Measurements from ENCODE around the gene GCNT4. TPM values are rescaled to one million over a fixed set of nuclear protein-coding genes. Genes with fewer than 3 reads are reported as not detected.

Gene GCNT4
- total and polyA plus RNA-seq, 2 experiments from 2014 or later: 2.5 to 5.4 TPM

DNA sequence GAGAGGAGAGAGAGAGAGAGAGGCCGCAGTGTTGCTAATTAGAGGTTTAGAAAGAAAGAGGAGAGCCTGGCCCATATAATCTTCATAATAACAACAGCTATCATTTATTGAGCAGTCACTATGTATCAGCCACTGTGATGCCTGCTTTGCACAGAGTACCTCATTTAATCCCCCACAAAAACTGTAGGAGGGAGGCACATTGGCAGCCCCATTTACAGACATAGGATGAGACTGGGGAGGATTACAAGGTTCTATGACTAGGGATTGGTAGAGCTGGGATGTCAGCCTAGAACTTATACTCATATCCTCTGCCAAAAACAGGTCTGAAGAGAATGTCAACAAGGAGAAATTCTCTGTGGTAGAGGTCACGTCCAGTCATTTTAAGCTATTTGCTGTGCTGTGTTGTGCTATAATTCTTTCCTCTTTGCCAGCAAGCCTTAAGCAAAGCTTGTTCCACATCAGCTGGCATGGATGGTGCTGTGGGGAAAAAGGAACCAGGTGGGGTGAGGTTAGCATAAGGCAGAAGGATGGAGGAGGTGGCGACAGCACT, 6.7 kb upstream of the GCNT4 start:
- Histone ChIP-seq H3K36me3 (ENCODE audit: insufficient read depth) (no peaks in the 10 kb centered on the region), H3K27me3 (ENCODE audit: insufficient read depth) (peaks cover 8% of the 10 kb centered on the region), H3K4me1 (ENCODE audit: insufficient read depth) (peaks cover 20% of the 10 kb centered on the region), H3K4me2 (no peak overlapping the region), H3K4me3 (no peak overlapping the region), H3K27ac (ENCODE audit: low read depth) (no peak overlapping the region), H3K79me2 (replicated peaks; ENCODE audit: insufficient read depth) (no peaks in the 10 kb centered on the region), H3K9me2 (ENCODE audit: insufficient read depth) (no peaks in the 10 kb centered on the region), H2AFZ (no peak overlapping the region), H4K20me1 (replicated peaks; ENCODE audit: insufficient read depth) (no peaks in the 10 kb centered on the region), H3F3A (replicated peaks; ENCODE audit: low read depth) (no peaks in the 10 kb centered on the region)
- Mint-ChIP-seq H3K9me3 (no peaks in the 10 kb centered on the region; the same call in 2 of the 3 replicates), H3K27ac (no peak overlapping the region), H3K27me3 (ENCODE audit: insufficient read depth, low read depth, poor library complexity) (peaks cover 21% of the 10 kb centered on the region), H3K4me1 (peaks cover 33% of the 10 kb centered on the region), H3K36me3 (ENCODE audit: low read depth) (no peaks in the 10 kb centered on the region), H3K4me3 (no peak overlapping the region)
- DNase-seq (ENCODE audit: low spot score) (no peak), ATAC-seq (no peak)
- TF ChIP-seq STAT1 (IDR thresholded peaks at IDR 0.05; ENCODE audit: unreplicated experiment): no peak
- TF ChIP-seq, protein P1, sequence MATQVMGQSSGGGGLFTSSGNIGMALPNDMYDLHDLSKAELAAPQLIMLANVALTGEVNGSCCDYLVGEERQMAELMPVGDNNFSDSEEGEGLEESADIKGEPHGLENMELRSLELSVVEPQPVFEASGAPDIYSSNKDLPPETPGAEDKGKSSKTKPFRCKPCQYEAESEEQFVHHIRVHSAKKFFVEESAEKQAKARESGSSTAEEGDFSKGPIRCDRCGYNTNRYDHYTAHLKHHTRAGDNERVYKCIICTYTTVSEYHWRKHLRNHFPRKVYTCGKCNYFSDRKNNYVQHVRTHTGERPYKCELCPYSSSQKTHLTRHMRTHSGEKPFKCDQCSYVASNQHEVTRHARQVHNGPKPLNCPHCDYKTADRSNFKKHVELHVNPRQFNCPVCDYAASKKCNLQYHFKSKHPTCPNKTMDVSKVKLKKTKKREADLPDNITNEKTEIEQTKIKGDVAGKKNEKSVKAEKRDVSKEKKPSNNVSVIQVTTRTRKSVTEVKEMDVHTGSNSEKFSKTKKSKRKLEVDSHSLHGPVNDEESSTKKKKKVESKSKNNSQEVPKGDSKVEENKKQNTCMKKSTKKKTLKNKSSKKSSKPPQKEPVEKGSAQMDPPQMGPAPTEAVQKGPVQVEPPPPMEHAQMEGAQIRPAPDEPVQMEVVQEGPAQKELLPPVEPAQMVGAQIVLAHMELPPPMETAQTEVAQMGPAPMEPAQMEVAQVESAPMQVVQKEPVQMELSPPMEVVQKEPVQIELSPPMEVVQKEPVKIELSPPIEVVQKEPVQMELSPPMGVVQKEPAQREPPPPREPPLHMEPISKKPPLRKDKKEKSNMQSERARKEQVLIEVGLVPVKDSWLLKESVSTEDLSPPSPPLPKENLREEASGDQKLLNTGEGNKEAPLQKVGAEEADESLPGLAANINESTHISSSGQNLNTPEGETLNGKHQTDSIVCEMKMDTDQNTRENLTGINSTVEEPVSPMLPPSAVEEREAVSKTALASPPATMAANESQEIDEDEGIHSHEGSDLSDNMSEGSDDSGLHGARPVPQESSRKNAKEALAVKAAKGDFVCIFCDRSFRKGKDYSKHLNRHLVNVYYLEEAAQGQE (IDR thresholded peaks at IDR 0.05; ENCODE audit: unreplicated experiment): no peak
- TF ChIP-seq, protein P2, sequence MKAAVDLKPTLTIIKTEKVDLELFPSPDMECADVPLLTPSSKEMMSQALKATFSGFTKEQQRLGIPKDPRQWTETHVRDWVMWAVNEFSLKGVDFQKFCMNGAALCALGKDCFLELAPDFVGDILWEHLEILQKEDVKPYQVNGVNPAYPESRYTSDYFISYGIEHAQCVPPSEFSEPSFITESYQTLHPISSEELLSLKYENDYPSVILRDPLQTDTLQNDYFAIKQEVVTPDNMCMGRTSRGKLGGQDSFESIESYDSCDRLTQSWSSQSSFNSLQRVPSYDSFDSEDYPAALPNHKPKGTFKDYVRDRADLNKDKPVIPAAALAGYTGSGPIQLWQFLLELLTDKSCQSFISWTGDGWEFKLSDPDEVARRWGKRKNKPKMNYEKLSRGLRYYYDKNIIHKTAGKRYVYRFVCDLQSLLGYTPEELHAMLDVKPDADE (IDR thresholded peaks at IDR 0.05): no peak
- no peak for TF ChIP-seq NANOG (IDR thresholded peaks at IDR 0.05; ENCODE audit: borderline replicate concordance)
- TF ChIP-seq EZH2 (IDR thresholded peaks at IDR 0.05; ENCODE audit: low read depth, unreplicated experiment): no peak
- TF ChIP-seq EZH2phosphoT487 (IDR thresholded peaks at IDR 0.05; ENCODE audit: unreplicated experiment): no peak
- no peak for TF ChIP-seq CREB1 (CRISPR knock-in tag; IDR thresholded peaks at IDR 0.05; ENCODE audit: low read depth)
- TF ChIP-seq POLR2AphosphoS5 (IDR thresholded peaks at IDR 0.05; ENCODE audit: low read depth): no peak
- no peak for TF ChIP-seq ZNF114 (CRISPR knock-in tag; IDR thresholded peaks at IDR 0.05)
- TF ChIP-seq JUNB (IDR thresholded peaks at IDR 0.05; ENCODE audit: unreplicated experiment): no peak
- TF ChIP-seq ZNF331 (CRISPR knock-in tag; IDR thresholded peaks at IDR 0.05; ENCODE audit: low read depth): no peak
- TF ChIP-seq, protein P3, sequence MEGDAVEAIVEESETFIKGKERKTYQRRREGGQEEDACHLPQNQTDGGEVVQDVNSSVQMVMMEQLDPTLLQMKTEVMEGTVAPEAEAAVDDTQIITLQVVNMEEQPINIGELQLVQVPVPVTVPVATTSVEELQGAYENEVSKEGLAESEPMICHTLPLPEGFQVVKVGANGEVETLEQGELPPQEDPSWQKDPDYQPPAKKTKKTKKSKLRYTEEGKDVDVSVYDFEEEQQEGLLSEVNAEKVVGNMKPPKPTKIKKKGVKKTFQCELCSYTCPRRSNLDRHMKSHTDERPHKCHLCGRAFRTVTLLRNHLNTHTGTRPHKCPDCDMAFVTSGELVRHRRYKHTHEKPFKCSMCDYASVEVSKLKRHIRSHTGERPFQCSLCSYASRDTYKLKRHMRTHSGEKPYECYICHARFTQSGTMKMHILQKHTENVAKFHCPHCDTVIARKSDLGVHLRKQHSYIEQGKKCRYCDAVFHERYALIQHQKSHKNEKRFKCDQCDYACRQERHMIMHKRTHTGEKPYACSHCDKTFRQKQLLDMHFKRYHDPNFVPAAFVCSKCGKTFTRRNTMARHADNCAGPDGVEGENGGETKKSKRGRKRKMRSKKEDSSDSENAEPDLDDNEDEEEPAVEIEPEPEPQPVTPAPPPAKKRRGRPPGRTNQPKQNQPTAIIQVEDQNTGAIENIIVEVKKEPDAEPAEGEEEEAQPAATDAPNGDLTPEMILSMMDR (conservative IDR thresholded peaks at IDR 0.05; ENCODE audit: low read depth in 2 of 2): no peak
- TF ChIP-seq, protein P4, sequence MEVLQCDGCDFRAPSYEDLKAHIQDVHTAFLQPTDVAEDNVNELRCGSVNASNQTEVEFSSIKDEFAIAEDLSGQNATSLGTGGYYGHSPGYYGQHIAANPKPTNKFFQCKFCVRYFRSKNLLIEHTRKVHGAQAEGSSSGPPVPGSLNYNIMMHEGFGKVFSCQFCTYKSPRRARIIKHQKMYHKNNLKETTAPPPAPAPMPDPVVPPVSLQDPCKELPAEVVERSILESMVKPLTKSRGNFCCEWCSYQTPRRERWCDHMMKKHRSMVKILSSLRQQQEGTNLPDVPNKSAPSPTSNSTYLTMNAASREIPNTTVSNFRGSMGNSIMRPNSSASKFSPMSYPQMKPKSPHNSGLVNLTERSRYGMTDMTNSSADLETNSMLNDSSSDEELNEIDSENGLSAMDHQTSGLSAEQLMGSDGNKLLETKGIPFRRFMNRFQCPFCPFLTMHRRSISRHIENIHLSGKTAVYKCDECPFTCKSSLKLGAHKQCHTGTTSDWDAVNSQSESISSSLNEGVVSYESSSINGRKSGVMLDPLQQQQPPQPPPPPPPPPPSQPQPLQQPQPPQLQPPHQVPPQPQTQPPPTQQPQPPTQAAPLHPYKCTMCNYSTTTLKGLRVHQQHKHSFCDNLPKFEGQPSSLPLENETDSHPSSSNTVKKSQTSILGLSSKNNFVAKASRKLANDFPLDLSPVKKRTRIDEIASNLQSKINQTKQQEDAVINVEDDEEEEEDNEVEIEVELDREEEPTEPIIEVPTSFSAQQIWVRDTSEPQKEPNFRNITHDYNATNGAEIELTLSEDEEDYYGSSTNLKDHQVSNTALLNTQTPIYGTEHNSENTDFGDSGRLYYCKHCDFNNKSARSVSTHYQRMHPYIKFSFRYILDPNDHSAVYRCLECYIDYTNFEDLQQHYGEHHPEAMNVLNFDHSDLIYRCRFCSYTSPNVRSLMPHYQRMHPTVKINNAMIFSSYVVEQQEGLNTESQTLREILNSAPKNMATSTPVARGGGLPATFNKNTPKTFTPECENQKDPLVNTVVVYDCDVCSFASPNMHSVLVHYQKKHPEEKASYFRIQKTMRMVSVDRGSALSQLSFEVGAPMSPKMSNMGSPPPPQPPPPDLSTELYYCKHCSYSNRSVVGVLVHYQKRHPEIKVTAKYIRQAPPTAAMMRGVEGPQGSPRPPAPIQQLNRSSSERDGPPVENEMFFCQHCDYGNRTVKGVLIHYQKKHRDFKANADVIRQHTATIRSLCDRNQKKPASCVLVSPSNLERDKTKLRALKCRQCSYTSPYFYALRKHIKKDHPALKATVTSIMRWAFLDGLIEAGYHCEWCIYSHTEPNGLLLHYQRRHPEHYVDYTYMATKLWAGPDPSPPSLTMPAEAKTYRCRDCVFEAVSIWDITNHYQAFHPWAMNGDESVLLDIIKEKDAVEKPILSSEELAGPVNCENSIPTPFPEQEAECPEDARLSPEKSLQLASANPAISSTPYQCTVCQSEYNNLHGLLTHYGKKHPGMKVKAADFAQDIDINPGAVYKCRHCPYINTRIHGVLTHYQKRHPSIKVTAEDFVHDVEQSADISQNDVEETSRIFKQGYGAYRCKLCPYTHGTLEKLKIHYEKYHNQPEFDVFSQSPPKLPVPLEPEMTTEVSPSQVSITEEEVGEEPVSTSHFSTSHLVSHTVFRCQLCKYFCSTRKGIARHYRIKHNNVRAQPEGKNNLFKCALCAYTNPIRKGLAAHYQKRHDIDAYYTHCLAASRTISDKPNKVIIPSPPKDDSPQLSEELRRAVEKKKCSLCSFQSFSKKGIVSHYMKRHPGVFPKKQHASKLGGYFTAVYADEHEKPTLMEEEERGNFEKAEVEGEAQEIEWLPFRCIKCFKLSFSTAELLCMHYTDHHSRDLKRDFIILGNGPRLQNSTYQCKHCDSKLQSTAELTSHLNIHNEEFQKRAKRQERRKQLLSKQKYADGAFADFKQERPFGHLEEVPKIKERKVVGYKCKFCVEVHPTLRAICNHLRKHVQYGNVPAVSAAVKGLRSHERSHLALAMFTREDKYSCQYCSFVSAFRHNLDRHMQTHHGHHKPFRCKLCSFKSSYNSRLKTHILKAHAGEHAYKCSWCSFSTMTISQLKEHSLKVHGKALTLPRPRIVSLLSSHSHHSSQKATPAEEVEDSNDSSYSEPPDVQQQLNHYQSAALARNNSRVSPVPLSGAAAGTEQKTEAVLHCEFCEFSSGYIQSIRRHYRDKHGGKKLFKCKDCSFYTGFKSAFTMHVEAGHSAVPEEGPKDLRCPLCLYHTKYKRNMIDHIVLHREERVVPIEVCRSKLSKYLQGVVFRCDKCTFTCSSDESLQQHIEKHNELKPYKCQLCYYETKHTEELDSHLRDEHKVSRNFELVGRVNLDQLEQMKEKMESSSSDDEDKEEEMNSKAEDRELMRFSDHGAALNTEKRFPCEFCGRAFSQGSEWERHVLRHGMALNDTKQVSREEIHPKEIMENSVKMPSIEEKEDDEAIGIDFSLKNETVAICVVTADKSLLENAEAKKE (CRISPR knock-in tag; IDR thresholded peaks at IDR 0.05): no peak

All from GM23338 (cell line).